NCI-H146 (cell line): ENCODE data around the gene UIMC1.
"Not testable (repeated sequence)": the region's sequence is repeated elsewhere in the genome, so short reads cannot be mapped to it uniquely, and the experiment has no call there.

Source experiments
- DNase-seq: peaks from one replicate; lab custom pipeline; 2025; lab: John Stamatoyannopoulos, UW

Gene UIMC1

GRCh38 chr5:177006265-177006972 lies at the start of gene UIMC1:
UIMC1 (minus strand) TSS chr5:177006779; CDS start chr5:176982615, 24,164 bp downstream.
- DNase-seq, result peak; percentile 88

GRCh38 chr5:177049285-177049684 lies 42.7 kb upstream of the UIMC1 start:
- no peak for DNase-seq

- DNase-seq, result not testable (repeated sequence)
Observed at GRCh38 chr5:177048531-177048930, 42.0 kb upstream of the UIMC1 start.

- DNase-seq, result no peak
Observed at GRCh38 chr5:177045631-177046030, 39.1 kb upstream of the UIMC1 start.

GRCh38 chr5:177044641-177045040 lies 38.1 kb upstream of the UIMC1 start:
- no peak for DNase-seq

GRCh38 chr5:177043958-177044357 lies 37.4 kb upstream of the UIMC1 start:
- DNase-seq, result no peak

GRCh38 chr5:177043114-177043513 lies 36.5 kb upstream of the UIMC1 start:
- DNase-seq, result no peak

- DNase-seq, result no peak
Observed at GRCh38 chr5:177041936-177042335, 35.4 kb upstream of the UIMC1 start.

GRCh38 chr5:177040814-177041420 lies 34.3 kb upstream of the UIMC1 start:
- no peak for DNase-seq

GRCh38 chr5:177036921-177037320 lies 30.3 kb upstream of the UIMC1 start:
- no peak for DNase-seq

- DNase-seq, result no peak
Observed at GRCh38 chr5:177036443-177036842, 29.9 kb upstream of the UIMC1 start.

GRCh38 chr5:177035976-177036375 lies 29.4 kb upstream of the UIMC1 start:
- DNase-seq, result peak; percentile 13

GRCh38 chr5:177029498-177029897 lies 22.9 kb upstream of the UIMC1 start:
- no peak for DNase-seq

GRCh38 chr5:177027665-177028064 lies 21.1 kb upstream of the UIMC1 start:
- DNase-seq, result no peak

GRCh38 chr5:177025101-177025601 lies 18.6 kb upstream of the UIMC1 start:
- no peak for DNase-seq

GRCh38 chr5:177024559-177024958 lies 18.0 kb upstream of the UIMC1 start:
- no peak for DNase-seq

- DNase-seq, result no peak
Observed at GRCh38 chr5:177023303-177023664, 16.7 kb upstream of the UIMC1 start.

- peak; percentile 91 for DNase-seq
Observed at GRCh38 chr5:177022386-177023302, 16.1 kb upstream of the UIMC1 start, which contains the start of gene ZNF346. ZNF346 (plus strand) TSS chr5:177022696; CDS start chr5:177022739, 43 bp downstream.

- DNase-seq, result no peak
Observed at GRCh38 chr5:177020033-177020432, 13.5 kb upstream of the UIMC1 start.

- peak; percentile 22 for DNase-seq
Observed at GRCh38 chr5:177018341-177018740, 11.8 kb upstream of the UIMC1 start.

GRCh38 chr5:177015156-177015555 lies 8.6 kb upstream of the UIMC1 start:
- no peak for DNase-seq

- no peak for DNase-seq
Observed at GRCh38 chr5:177010153-177010552, 3.6 kb upstream of the UIMC1 start.
